OCI-LY7 (cell line): Measurements from ENCODE around the gene ZNF700. TPM values are rescaled to one million over a fixed set of nuclear protein-coding genes. Genes with fewer than 3 reads are reported as not detected.

Source experiments
- BruUV-seq: library from RNA; stranded (reverse); fragments of 400-500 nt; replicated peaks from 2 replicates; lab custom pipeline; 2021; lab: Mats Ljungman, UMichigan
- CTCF ChIA-PET: fragments of 300-600 bp; sonication (Branson Sonifier 250); formaldehyde crosslinking; loops from one replicate; lab custom pipeline; 2022; ENCODE audit warnings: antibody characterized with exemption; ENCODE audit not compliant: unreplicated experiment; lab: Charles Lee
- POLR2A ChIA-PET: fragments of 300-600 bp; sonication (Branson Sonifier 250); formaldehyde crosslinking; loops from one replicate; lab custom pipeline; 2022; ENCODE audit warnings: antibody characterized with exemption; lab: Charles Lee
- DNase-seq: peaks from one replicate; pipeline ENCODE4 v3.0.0-alpha.2; 2015; ENCODE audit warnings: low spot score
- H2AFZ ChIP-seq: fragments of 200-600 bp; sonication (generic), shearing (Covaris generic); 2 replicates; pipeline ENCODE4 v1.6.1; 2014; ENCODE audit warnings: mild to moderate bottlenecking, antibody characterized with exemption, low read length, moderate library complexity
- H3K27ac ChIP-seq: fragments of 200-600 bp; sonication (generic); 2 replicates; pipeline ENCODE4 v1.5.1; 2014; ENCODE audit warnings: mixed run types, low read depth, mild to moderate bottlenecking, moderate library complexity, low read length, inconsistent platforms; ENCODE audit not compliant: poor library complexity, severe bottlenecking
- H3K36me3 ChIP-seq: fragments of 200-600 bp; sonication (generic); 2 replicates; pipeline ENCODE4 v1.6.1; 2014; ENCODE audit warnings: mild to moderate bottlenecking, antibody characterized with exemption, low read length, moderate library complexity, mixed read lengths; ENCODE audit not compliant: insufficient read depth
- H3K4me1 ChIP-seq: fragments of 200-600 bp; sonication (generic); 2 replicates; pipeline ENCODE4 v1.5.1; 2014; ENCODE audit warnings: mild to moderate bottlenecking, low read length; ENCODE audit not compliant: insufficient read depth, poor library complexity, severe bottlenecking
- H3K4me2 ChIP-seq: fragments of 200-600 bp; sonication (generic); 2 replicates; pipeline ENCODE4 v1.6.1; 2014; ENCODE audit warnings: mild to moderate bottlenecking, low read length
- H3K4me3 ChIP-seq: fragments of 200-600 bp; sonication (generic); 2 replicates; pipeline ENCODE4 v1.5.1; 2014; ENCODE audit warnings: mild to moderate bottlenecking, low read depth, low read length; ENCODE audit not compliant: poor library complexity, severe bottlenecking
- H3K79me2 ChIP-seq: fragments of 200-600 bp; sonication (generic); 2 replicates; pipeline ENCODE4 v1.6.1; 2016; ENCODE audit warnings: low read depth, mild to moderate bottlenecking, low read length, moderate library complexity, mixed read lengths; ENCODE audit not compliant: insufficient read depth
- H3K9me2 ChIP-seq: fragments of 200-600 bp; sonication (generic); 2 replicates; pipeline ENCODE4 v1.6.1; 2016; ENCODE audit warnings: mild to moderate bottlenecking, low read length, mixed read lengths; ENCODE audit not compliant: insufficient read depth
- H3K9me3 ChIP-seq: fragments of 200-600 bp; sonication (generic); 2 replicates; pipeline ENCODE4 v1.6.1; 2014; ENCODE audit warnings: mild to moderate bottlenecking, mixed run types, low read length, mixed read lengths
- H4K20me1 ChIP-seq: fragments of 200-600 bp; sonication (generic); 2 replicates; pipeline ENCODE4 v1.6.1; 2014; ENCODE audit warnings: mild to moderate bottlenecking, antibody characterized with exemption, low read length, moderate library complexity, mixed read lengths; ENCODE audit not compliant: insufficient read depth
- CTCF ChIP-seq: fragments of 200-600 bp; sonication (generic); conservative IDR thresholded peaks from 2 replicates; pipeline ENCODE4 v1.5.1; 2014; ENCODE audit warnings: mild to moderate bottlenecking, antibody characterized with exemption, low read length, moderate library complexity, mixed read lengths
- EZH2phosphoT487 ChIP-seq: fragments of 200-600 bp; sonication (generic); IDR thresholded peaks from 2 replicates; pipeline ENCODE4 v1.6.1; 2018; ENCODE audit warnings: low read depth, borderline replicate concordance, mild to moderate bottlenecking, mixed run types, antibody characterized with exemption, low read length, moderate library complexity, mixed read lengths
- intact Hi-C: fragments of 100-400 bp; cut with micrococcal nuclease; formaldehyde crosslinking; loops from one replicate; pipeline ENCODE4 v1.10.0; 2022; ENCODE audit not compliant: unreplicated experiment
- total RNA-seq, 2 experiments: library from RNA; depleted of rRNA in 1 of 2; stranded (reverse); fragments of >200 nt in 1 of 2; shearing (Covaris generic) in 1 of 2; gene quantifications; 2 replicates each; pipeline ENCODE4 v1.2.3, GENCODE V29; 2014 to 2022

Gene ZNF700
- total RNA-seq, 2 experiments from 2014 or later: 18.2 to 28.2 TPM

- BruUV-seq: no TSS peak
- H3K27ac ChIP-seq: peak overlapping the region; percentile 63
- H2AFZ ChIP-seq: peak overlapping the region; percentile 78
- peak overlapping the region; percentile 83 for H3K4me2 ChIP-seq
- H3K9me2 ChIP-seq: no peaks in the 10 kb centered on the region
- peaks cover 13% of the 10 kb centered on the region for H3K4me1 ChIP-seq
- H3K9me3 ChIP-seq: no peaks in the 10 kb centered on the region
- intact Hi-C loops: loop anchor here (1.0 to 2.0 kb wide), 4 partner anchors 26 to 178 kb away; no protein-coding TSS in a partner anchor
- peak; percentile 90 for TF ChIP-seq CTCF
- no peak for TF ChIP-seq EZH2phosphoT487
- H4K20me1 ChIP-seq: no peaks in the 10 kb centered on the region
- no peaks in the 10 kb centered on the region for H3K79me2 ChIP-seq
- H3K36me3 ChIP-seq: no peaks in the 10 kb centered on the region
- POLR2A ChIA-PET: interaction anchor here (0.5 to 1.2 kb wide), 3 partner anchors 17 to 177 kb away, joined by 3 to 5 read pairs (median 3); partner anchors contain the start of gene ZNF878
- H3K4me3 ChIP-seq: peak overlapping the region; percentile 85
- CTCF ChIA-PET: interaction anchor here (0.7 to 0.8 kb wide), 3 partner anchors 29 to 178 kb away, joined by 3 to 5 read pairs (median 4); no protein-coding TSS in a partner anchor
- peak; percentile 85 for DNase-seq
These were observed 38.9 kb downstream of the ZNF700 start for GRCh38 chr19:11963566-11964355.

GRCh38 chr19:11964496-11964857 is 39.6 kb downstream of the ZNF700 start:
- Histone ChIP-seq H3K4me3 (peak overlapping the region; percentile 85), H3K36me3 (no peaks in the 10 kb centered on the region), H3K79me2 (no peaks in the 10 kb centered on the region), H3K27ac (peak overlapping the region; percentile 63), H4K20me1 (no peaks in the 10 kb centered on the region), H3K4me1 (peaks cover 13% of the 10 kb centered on the region), H3K9me3 (no peaks in the 10 kb centered on the region), H3K9me2 (no peaks in the 10 kb centered on the region), H2AFZ (peak overlapping the region; percentile 78), H3K4me2 (peak overlapping the region; percentile 83)
- intact Hi-C loops: loop anchor here (1.0 to 2.0 kb wide), 4 partner anchors 25 to 177 kb away; no protein-coding TSS in a partner anchor
- CTCF ChIA-PET: interaction anchor here (0.6 to 0.8 kb wide), 2 partner anchors 21 to 41 kb away, joined by 5 to 7 read pairs; no protein-coding TSS in a partner anchor
- DNase-seq: no peak
- TF ChIP-seq CTCF: no peak
- no peak for TF ChIP-seq EZH2phosphoT487
- BruUV-seq: no TSS peak
- POLR2A ChIA-PET: interaction anchor here (0.5 to 1.2 kb wide), 4 partner anchors 16 to 176 kb away, joined by 3 to 5 read pairs (median 3); partner anchors contain the start of gene ZNF878
